Tibial nerve (tissue), 4 donors: ENCODE measurements around the gene TYW1.

ENCODE experiments used
- CTCF ChIP-seq, 5 experiments: fragments of 200-600 bp in 3 of 5; fragments of 450-650 bp in 2 of 5; sonication (generic) in 3 of 5; IDR thresholded peaks; one replicate each; pipeline ENCODE4 v1.5.1; 2016 to 2019; ENCODE audit warnings: antibody characterized with exemption in 5 of 5, mild to moderate bottlenecking in 3 of 5, moderate library complexity in 2 of 5
- EP300 ChIP-seq, 2 donors: sonication (generic); formaldehyde crosslinking; IDR thresholded peaks; one replicate each; pipeline ENCODE4 v1.6.1; 2017; ENCODE audit warnings: antibody characterized with exemption in 2 of 2, mild to moderate bottlenecking in 1 of 2

GRCh38 chr7:66961096-66961495, 35.5 kb upstream of the TYW1 start:
- TF ChIP-seq CTCF (IDR thresholded peaks at IDR 0.05) (no peak), EP300 (IDR thresholded peaks at IDR 0.05) (no peak)
